Jurkat, Clone E6-1 (cell line): ENCODE data around the gene AFAP1L2.

Experiments used
- DNase-seq: peaks from one replicate; pipeline ENCODE4 v3.0.0-alpha.2; 2011; ENCODE audit warnings: low read depth, low spot score
- H3K4me3 ChIP-seq: 2 replicates; pipeline ENCODE4 v1.5.1; 2011; ENCODE audit warnings: mild to moderate bottlenecking, low read length, control low read depth, moderate library complexity

Gene AFAP1L2

GRCh38 chr10:114304571-114305421, 99.5 kb downstream of the AFAP1L2 start:
- peak; percentile 75 for DNase-seq

GRCh38 chr10:114304017-114304570, 100.2 kb downstream of the AFAP1L2 start:
- peak; percentile 68 for DNase-seq
- H3K4me3 ChIP-seq: peak overlapping the region; percentile 78

More at GRCh38 chr10:114304571-114305421, 99.5 kb downstream of the AFAP1L2 start:
- peak overlapping the region; percentile 78 for H3K4me3 ChIP-seq

DNA sequence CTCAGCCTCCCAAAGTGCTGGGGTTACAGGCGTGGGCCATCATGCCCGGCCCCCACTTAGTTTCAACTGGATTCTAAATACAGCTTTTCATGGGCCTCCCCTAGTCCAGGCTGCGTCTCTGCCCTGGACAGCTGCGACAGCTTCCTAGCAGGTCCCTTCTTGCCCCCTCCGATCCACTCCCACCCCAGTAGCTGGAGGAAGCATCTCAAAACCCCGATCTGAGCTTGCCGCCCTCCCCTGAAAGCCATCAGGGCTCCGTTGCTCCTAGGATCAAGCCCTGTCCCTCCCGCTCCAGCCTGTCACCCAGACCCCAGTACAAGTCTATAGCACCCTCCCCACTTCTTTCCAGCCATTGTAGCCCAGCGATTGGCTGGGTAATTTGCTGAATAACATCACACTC, 100.7 kb downstream of the AFAP1L2 start:
- H3K4me3 ChIP-seq: peak overlapping the region; percentile 78
- DNase-seq: no peak

DNA sequence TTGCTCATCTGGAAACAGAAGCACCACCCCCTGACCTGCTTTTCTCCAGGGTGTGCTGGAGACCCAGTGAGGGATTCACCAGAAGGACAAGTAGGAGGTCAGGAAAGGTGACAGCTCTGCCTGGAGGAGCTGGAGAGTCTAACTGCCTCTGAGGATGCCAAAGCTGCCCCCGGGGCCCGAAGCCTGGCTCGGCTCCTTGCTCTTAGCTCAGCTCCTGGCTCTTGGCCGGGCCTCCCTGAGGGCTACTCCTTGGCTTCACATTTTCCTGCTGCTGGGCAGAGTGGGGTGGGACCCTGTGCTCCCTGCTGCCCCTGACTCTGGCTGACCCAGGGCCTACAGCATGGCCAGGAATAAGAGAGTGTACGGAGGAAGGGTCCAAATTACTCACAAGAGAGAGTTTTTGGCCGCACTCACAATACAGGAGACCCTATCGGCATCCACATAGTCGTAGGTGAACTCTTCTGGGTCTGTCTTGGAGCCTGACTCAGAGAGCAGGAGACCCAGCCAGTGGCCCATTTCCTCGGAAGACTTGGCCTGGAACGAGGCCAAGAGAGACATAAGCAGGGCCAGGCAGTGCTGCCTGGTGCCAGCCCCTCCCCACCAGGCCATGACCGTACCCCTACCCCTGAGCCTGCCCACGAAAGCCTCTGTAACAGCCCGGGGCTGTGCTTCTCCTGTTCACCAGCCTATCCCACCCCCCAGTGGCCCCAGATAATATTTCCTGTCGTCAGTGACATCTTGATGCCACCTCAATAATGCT, 102.2 kb downstream of the AFAP1L2 start:
- no peak overlapping the region for H3K4me3 ChIP-seq
- DNase-seq: no peak

- DNase-seq: no peak
- H3K4me3 ChIP-seq: no peak overlapping the region
These were observed 103.1 kb downstream of the AFAP1L2 start for GRCh38 chr10:114301177-114301576.

GRCh38 chr10:114300036-114300645, 104.2 kb downstream of the AFAP1L2 start:
- DNase-seq: no peak

GRCh38 chr10:114297136-114297705, 107.1 kb downstream of the AFAP1L2 start:
- DNase-seq: no peak
- no peak overlapping the region for H3K4me3 ChIP-seq

More at GRCh38 chr10:114300036-114300645, 104.2 kb downstream of the AFAP1L2 start:
- H3K4me3 ChIP-seq: no peak overlapping the region

DNA sequence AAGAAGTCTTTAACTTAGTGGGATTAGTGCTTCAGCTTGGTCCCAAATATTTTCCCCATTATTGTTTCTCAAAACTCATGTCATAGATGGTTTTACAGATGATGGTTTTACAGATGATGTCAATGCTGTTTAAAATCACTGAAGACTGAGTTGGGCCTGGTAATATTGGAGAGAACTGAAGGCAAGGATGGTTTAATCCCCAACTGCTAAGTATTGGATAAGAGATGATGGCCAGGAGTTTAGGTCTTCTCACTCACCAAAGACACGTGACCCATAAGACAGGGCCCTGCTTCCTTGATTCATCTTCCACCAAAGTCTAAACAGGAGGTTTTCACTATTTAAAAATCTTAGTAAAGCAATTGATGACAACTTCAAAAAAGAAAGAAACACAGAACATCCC, 108.9 kb downstream of the AFAP1L2 start:
- no peak for DNase-seq
- H3K4me3 ChIP-seq: no peak overlapping the region

DNA sequence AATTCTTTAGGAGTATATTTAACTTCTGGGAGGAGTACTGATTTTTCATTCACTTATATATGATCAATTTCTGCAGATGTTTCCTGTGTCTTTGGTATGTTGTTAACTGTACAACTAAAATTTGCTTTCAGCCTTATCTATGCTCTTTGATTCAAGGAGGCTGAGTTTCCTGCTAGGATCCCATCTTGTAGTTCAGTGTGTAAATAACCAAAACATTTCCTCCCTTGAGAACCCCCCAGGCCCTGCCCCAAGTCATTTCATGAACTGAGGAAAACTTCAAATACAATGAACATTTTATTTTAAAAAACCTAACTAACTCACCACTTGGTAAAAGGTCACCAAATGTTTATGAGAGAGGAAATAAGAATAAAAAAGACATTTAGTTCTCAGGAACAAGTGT, 109.8 kb downstream of the AFAP1L2 start:
- no peak overlapping the region for H3K4me3 ChIP-seq
- DNase-seq: no peak

GRCh38 chr10:114293075-114293474, 111.2 kb downstream of the AFAP1L2 start:
- no peak overlapping the region for H3K4me3 ChIP-seq
- DNase-seq: no peak

DNA sequence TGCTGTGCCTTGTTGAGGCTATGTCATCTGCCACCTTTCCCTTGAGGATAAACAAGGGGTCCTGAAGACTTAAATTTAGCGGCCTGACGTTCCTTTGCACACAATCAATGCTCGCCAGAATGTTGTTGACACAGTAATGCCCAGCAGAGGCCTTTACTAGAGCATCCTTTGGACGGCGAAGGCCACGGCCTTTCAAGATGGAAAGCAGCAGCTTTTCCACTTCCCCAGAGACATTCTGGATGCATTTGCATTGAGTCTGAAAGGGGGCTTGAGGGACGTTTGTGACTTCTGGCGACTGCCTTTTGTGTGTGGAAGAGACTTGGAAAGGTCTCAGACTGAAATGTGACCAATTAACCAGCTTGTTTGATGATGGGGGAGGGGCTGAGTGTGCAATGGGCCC, 112.8 kb downstream of the AFAP1L2 start:
- no peak for DNase-seq
- H3K4me3 ChIP-seq: no peak overlapping the region

- H3K4me3 ChIP-seq: no peak overlapping the region
- no peak for DNase-seq
These were observed 113.2 kb downstream of the AFAP1L2 start for GRCh38 chr10:114291076-114291475.

- H3K4me3 ChIP-seq: no peak overlapping the region
- no peak for DNase-seq
These were observed 114.3 kb downstream of the AFAP1L2 start for GRCh38 chr10:114290038-114290437.

- no peak overlapping the region for H3K4me3 ChIP-seq
- no peak for DNase-seq
These were observed 115.2 kb downstream of the AFAP1L2 start for GRCh38 chr10:114289096-114289436.

DNA sequence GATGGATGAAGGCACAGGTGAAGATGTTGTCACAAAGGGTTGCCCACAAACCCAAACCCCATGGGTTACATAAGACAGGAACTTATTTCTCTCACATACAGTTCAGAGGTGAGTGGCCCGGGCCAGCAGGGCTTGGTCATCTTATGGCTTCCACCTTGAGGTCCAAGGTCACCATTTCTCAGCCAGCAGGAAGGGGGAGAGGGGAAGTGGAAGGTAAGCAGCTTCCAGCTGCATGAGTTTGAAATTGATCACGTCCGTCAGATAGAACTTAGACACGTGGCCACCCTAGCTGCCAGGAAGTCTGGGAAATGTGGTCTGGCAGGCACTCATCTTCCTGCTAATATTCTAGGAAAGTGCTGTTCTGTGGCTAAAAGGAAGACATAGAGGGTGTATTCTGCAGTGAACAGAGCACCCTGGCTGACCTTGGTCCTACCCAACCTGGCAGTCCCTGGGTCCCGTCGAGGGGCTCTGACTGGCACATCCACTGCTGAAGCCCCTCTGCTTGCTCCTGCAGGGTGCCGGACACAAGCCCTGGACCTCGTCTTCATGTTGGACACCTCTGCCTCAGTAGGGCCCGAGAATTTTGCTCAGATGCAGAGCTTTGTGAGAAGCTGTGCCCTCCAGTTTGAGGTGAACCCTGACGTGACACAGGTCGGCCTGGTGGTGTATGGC, 115.7 kb downstream of the AFAP1L2 start:
- no peak overlapping the region for H3K4me3 ChIP-seq

GRCh38 chr10:114286921-114287320, 117.4 kb downstream of the AFAP1L2 start:
- DNase-seq: no peak
- no peak overlapping the region for H3K4me3 ChIP-seq

More for the DNA sequence above, 115.7 kb downstream of the AFAP1L2 start:
- no peak for DNase-seq

DNA sequence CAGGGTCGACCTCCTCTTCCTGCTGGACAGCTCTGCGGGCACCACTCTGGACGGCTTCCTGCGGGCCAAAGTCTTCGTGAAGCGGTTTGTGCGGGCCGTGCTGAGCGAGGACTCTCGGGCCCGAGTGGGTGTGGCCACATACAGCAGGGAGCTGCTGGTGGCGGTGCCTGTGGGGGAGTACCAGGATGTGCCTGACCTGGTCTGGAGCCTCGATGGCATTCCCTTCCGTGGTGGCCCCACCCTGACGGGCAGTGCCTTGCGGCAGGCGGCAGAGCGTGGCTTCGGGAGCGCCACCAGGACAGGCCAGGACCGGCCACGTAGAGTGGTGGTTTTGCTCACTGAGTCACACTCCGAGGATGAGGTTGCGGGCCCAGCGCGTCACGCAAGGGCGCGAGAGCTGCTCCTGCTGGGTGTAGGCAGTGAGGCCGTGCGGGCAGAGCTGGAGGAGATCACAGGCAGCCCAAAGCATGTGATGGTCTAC, 118.3 kb downstream of the AFAP1L2 start:
- DNase-seq: no peak
- no peak overlapping the region for H3K4me3 ChIP-seq

GRCh38 chr10:114284346-114285071, 119.8 kb downstream of the AFAP1L2 start:
- peak; percentile 32 for DNase-seq
- H3K4me3 ChIP-seq: no peak overlapping the region
